Activated effector memory CD4-positive, alpha-beta T cell treated with anti-CD3 and anti-CD28 coated beads, Interleukin-2, amount 50 U/mL, for 16 hours (primary cell): ENCODE data around the gene SETD7.

ENCODE experiments used
- DNase-seq: peaks from one replicate; pipeline ENCODE4 v3.0.0-alpha.2; 2020

The SETD7 gene

GRCh38 chr4:139547979-139548378, 8.0 kb downstream of the SETD7 start:
- DNase-seq: no peak

GRCh38 chr4:139540632-139541031, 15.4 kb downstream of the SETD7 start:
- DNase-seq: no peak

GRCh38 chr4:139540161-139540560, 15.9 kb downstream of the SETD7 start:
- DNase-seq: no peak

DNA sequence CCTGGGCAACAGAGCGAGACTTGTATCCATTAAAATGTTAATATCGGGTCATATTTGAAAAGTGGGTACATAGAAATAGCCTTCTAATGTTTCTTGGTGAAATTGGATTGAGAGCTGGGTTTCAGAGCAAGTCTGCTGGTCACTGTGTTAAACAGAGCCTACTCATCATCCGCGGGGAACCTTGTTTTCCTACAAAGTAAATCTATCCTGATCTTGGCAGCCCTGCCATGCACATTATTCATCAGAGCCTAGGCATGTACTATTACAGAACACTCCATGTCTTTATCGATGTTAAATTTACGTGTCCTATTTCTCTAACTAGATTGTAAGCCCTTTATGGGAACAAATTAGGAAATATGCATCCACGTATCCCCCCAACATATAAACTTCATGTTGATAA, 18.7 kb downstream of the SETD7 start:
- DNase-seq: no peak

GRCh38 chr4:139535871-139536234, 20.2 kb downstream of the SETD7 start:
- no peak for DNase-seq

DNA sequence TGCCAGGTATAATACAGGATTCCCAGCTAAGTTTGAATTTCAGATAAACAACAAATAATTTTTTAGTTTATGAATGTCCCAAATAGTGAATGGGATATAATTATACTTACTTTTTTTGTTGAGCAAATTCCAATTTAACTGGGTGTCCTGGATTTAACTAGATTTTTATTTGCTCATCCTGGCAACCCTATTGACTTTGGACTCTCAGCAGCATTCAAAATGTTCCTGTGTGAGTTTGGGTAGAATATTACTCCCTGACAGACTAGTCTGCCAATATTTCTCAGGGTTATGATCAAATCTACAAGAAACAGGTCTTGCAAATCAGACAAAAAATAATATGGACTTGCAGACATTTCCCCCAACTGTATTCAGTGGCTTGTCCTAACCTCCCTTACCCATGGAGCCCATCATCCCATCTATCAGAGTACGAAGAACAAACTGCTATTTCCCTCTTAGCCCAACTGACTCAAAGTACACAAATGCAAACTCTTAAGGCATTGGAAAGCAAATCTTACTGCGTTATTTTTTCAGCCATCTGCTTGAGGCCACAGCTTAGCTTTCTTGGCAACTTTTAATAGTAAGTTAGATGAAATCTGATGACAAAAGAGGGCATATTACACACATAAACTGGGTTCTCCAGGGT, 20.7 kb downstream of the SETD7 start:
- no peak for DNase-seq

DNA sequence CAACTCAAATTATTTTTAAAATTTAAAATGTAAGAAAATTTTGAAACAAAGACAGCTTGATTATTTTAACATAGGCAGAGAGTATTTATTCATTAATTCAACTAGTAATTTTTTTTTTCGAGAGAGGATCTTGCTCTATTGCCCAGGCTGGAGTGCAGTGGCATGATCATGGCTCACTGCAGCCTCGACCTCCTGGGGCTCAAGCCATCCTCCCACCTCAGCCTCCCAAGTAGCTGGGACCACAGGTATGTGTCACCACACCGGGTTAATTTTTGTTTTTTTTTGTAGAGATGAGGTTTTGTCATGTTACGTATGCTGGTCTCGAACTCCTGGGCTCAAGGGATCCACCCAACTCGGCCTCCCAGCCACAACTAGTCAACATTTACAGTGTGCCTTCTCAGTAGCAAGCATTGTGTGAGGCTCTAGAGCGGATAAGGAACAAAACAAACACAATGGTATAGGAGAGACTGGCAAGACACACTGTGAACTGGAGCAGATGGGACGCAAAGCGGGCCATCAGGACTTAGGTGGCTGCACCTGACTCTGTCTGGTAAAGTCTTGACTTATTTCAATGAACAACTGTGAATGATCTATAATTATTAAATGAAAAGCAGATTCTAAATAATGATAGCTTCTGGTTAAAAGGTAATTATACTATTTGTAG, 21.6 kb downstream of the SETD7 start:
- DNase-seq: no peak

GRCh38 chr4:139533511-139533910, 22.5 kb downstream of the SETD7 start:
- no peak for DNase-seq

GRCh38 chr4:139532947-139533346, 23.1 kb downstream of the SETD7 start:
- no peak for DNase-seq

- DNase-seq: peak; percentile 76
Measured at GRCh38 chr4:139530833-139531427, 25.1 kb downstream of the SETD7 start.

- no peak for DNase-seq
Measured at GRCh38 chr4:139528377-139529005, 27.5 kb downstream of the SETD7 start.

DNA sequence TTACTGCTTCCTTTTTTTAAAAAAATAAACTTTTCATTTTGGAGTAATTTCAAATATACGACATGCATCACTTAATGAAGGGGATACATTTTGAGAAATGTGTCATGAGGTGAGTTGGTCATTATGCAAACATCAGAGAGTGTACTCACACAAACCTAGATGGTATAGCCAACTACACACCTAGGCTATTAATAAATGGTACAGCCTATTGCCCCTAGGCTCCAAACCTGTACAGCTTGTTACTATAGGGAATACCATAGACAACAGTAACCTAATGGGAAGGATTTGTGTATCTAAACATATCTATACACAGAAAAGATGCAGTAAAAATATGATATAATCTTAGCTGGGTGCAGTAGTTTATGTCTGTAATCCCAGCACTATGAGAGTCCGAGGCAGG, 29.1 kb downstream of the SETD7 start:
- no peak for DNase-seq

- DNase-seq: no peak
Measured at GRCh38 chr4:139525414-139525813, 30.6 kb downstream of the SETD7 start.

DNA sequence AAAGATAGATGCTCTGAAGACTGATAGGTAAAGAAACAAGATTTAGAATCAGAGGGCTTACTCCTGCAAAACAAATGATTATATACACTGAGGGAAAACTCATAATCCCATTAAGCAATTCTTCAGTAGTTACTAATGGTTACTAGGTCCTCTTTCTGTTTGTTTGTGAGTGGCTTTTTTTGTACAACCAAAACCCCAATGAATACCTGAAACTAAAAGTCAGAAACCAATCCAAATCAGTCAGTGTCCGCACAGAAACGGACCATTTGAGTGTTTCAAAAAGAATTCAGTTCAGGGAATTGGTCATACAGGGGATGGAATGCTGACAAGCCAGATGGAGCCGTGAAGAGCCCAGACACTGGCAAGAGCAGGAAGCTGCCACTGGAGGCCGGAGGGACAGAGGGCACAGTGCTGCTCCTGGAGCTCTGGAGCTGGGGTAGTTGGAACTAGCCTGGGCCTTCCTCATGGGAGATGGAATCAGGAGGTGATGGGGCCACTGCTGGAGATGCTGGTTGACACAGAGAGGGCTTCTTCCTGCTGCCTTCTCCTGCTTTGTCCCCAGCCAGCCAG, 31.9 kb downstream of the SETD7 start:
- DNase-seq: no peak

DNA sequence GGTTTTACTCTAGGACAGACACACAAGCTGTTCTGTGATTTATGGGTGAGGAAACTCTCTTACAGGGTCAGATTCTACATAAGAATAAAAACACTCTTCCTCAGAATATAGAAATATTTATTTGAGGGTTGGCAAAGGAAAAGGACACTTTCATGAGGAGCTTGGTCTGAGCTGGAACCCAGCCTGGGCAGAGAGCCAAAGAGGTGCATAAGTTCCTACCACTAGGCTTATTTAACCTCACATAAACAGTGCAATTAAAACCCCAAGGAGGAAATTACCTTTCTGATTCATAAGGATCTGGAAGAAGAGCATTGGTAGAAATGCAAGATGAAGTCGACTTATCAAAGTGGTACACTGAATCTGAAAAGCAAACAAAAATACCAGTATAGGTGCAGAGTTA, 32.9 kb downstream of the SETD7 start:
- no peak for DNase-seq

GRCh38 chr4:139522457-139522856, 33.6 kb downstream of the SETD7 start:
- no peak for DNase-seq

DNA sequence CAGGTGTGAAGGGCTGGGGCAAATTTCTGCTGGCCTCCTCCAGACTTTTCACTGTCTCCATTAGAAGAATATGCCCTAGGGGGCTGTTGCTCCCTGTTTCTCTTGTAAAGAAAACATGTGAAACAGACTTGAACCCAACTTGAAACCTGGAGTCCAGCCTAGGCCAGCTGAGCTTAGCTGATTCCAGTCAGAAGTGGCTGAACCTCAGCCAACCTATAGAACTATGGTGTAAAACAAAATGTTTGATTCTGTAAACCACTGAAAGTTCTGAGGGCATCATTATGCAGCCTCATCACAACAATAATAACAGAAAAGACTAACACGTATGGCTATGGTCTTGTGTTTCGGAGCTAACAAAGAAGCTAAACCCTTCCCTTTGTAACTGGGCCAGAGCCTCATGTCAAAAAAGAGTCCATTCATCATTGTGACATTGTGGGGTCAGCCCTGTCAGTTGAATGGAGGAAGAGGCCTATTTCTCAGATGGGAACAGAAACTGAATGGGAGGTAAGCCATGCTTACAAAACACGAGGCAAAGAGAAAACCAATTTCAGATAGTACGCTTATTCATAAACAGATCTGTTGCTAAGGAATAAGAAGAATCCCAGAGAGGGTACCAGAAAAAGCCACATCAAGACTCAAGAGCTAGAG, 34.1 kb downstream of the SETD7 start:
- no peak for DNase-seq

DNA sequence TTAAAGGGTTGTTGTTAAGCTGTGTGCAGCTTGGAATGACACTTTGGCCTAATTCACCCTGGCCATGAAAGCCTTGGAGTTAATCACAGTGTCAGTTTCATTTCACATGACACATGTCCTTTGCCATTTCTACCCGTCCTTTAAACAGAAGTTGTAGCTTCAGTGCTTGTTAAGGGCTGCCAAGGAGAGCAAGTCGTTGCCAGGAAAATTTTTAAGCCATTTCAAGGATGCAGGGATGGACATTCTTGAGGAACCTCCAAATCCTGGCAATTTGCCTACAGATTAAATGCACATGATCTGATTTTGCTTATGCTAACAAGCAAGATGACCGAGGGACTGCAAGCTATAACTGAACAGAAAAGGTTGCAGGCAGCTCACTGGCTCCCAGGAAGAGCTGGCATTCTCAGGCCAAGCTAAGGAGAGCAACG, 40.5 kb downstream of the SETD7 start:
- DNase-seq: no peak

- no peak for DNase-seq
Measured at GRCh38 chr4:139514382-139515059, 41.5 kb downstream of the SETD7 start.

DNA sequence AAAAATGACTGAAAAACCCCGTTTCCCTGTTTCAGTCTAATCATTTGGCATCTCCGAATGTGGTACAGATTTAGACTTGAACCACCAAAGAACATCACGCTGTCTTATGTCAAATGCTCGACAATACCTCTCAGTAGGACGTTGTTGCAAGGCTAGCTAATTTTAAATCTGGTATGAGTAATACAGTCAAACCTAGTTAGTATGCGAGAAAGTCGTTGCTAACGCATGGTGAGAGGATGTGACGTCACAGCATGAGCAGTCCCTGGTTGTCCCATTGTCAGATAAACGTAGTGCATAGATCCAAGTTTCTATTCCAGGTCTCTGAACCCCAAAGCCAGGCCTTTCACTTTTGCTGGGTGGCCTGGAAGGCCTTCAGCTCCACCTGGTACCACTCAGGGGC, 44.7 kb downstream of the SETD7 start:
- no peak for DNase-seq

- no peak for DNase-seq
Measured at GRCh38 chr4:139509727-139510410, 46.1 kb downstream of the SETD7 start.
